A549 treated with dexamethasone at 1 μM for 4 hours (cell line): ENCODE data around the gene RPL13A. TPM values are rescaled to one million over a fixed set of nuclear protein-coding genes. Genes with fewer than 3 reads are reported as not detected.

Experiments
- total RNA-seq: library from RNA; stranded (reverse); fragments of 200-300 nt; extraction: Qiagen RNA extraction; gene quantifications from 5 replicates; pipeline ENCODE4 v1.2.3, GENCODE V29; 2022

The RPL13A gene
- 3,612 to 4,177 TPM (median 3,742 TPM) in 5 replicates for total RNA-seq

DNA sequence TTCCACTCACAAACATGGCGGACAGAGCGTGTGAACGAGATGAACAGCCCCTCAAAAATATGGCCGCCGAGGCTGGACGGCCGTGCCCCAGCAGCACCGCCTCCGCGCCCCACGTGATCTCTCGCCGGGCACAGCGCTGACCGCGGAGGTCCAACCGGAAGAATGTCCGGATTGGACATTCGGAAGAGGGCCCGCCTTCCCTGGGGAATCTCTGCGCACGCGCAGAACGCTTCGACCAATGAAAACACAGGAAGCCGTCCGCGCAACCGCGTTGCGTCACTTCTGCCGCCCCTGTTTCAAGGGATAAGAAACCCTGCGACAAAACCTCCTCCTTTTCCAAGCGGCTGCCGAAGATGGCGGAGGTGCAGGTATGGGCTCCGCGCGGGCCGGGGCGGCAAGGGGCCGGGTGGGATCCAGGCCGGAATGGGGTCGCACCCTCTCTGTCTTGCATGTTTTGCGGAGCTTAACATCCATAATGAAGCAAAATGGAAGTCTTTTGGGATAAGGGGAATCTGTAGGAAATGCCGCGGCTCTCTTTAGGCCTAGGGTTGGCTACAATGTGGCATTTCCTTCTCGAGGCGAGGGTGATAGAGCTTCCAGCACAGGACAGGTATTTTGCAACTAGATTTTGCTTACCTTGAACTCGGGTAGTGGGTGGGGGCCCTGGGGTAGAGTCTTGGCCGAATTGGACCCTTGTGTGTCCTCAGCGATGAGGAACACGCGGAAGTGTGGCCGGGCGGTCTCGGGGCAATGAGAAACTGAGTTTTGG is at the start of gene RPL13A:
TSS of gene RPL13A (plus strand) at position 332 of the 769 bp plus-strand sequence. CDS start at position 354, 22 bp downstream.

DNA sequence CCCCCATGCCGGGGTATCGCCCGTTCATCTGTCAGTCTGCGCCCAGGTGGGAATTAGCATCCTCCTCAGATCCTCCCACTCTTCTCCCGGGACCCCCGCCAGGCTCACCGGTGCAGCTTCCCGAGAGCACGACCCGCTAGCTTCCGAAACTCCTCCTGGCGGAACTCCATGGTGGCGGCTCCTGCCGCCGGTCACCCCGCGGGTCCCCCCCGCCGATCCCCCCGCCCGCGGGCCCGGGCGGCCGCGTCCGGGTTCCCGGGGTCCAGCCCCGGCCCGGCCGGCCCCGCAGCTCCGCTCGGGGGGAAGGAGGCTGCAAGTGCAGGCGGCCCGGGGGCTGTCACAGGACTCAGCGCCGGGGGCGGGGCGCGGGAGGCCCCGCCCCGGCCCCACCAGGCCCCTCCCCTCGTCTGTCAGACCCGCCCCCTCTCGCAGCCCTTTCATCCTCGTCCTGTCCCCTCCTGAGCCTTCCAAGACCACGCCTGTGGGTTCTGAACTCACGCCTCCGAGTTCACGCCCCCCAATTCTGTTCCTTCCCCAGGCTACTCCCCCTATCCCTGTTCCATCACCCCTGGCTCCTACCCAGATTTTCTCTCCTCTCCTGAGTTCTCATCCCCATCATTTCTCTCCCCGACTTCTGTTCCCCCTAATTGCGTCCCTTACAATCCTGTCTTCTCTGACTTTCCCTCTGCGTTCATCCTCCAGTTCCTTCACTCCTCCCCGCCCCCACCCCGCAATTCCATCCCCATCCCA is 46.0 kb upstream of the RPL13A start, which contains the start of gene SLC17A7:
TSS of gene SLC17A7 (minus strand) at position 318 of the 750 bp plus-strand sequence. CDS start at position 170, 148 bp downstream.

DNA sequence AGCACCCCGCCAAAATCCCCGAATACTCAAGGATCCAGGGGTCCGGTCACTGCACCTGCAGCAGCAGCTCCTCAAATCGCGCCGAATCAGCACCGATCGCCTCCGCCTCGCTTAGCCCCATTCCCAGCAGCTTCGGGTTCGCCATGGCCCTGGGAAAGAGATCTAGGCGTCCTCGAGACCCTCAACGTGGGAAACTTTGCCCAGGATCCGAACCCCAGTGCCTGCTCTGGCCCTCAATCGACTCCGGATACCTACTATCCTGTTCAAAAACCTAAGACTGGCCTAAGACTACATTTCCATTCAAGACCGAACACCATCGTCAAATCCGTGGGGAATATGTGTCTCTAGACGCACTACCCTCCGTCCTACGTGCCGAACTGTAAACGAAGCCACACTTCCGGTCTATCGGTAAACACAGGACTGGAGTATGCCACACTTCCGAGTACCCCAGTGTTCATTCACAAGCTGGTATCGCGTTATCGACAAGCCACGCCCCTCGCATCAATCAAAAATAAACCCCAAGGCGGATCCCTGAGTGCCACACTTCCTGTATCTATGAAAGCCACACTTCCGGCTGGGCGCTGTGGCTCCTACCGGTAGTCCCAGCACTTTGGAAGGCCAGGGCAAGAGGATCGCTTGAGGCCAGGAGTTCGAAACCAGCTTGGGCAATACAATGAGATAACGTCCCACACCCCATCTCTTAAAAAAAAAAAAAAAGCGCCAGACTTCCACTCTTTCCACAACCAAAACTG is 35.8 kb upstream of the RPL13A start, which contains the start of gene PIH1D1:
TSS of gene PIH1D1 (minus strand) at position 385 of the 752 bp plus-strand sequence. CDS start at position 145, 240 bp downstream.

DNA sequence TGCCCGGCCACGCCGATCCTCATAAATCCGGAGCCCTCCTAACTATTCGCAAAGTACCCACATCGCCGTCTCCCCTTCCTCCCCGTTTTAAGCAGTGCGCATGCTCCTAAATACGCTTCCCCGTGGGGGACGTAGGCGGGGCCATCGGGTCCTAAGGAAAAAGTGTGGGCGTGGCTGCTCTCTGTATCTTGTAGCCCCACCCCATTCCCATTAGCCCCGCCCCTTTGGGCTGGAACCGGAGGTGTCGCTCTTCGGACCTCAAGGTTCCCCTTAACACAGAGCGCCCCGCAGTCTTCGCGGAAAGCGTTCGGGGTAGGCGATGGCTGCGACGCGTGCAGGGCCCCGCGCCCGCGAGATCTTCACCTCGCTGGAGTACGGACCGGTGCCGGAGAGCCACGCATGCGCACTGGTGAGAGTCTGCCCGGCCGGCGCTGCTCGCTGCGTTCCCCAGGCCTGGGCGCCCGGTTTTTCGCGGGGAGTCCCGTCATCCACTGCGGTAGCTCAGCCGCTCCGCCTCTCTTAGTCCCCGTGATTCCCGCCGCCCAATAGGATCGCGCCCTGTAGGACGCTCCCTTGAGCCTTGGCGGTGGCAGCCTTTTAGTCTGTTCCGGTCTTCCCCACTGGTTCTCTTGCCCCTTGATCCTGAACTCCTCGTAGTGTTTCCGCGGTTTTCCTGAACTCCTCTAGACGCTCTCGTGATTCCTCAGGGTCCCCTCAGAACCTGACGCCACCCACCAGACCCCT is 34.2 kb upstream of the RPL13A start, which contains the start of gene ALDH16A1:
TSS of gene ALDH16A1 (plus strand) at position 213 of the 744 bp plus-strand sequence. CDS start at position 320, 107 bp downstream.

DNA sequence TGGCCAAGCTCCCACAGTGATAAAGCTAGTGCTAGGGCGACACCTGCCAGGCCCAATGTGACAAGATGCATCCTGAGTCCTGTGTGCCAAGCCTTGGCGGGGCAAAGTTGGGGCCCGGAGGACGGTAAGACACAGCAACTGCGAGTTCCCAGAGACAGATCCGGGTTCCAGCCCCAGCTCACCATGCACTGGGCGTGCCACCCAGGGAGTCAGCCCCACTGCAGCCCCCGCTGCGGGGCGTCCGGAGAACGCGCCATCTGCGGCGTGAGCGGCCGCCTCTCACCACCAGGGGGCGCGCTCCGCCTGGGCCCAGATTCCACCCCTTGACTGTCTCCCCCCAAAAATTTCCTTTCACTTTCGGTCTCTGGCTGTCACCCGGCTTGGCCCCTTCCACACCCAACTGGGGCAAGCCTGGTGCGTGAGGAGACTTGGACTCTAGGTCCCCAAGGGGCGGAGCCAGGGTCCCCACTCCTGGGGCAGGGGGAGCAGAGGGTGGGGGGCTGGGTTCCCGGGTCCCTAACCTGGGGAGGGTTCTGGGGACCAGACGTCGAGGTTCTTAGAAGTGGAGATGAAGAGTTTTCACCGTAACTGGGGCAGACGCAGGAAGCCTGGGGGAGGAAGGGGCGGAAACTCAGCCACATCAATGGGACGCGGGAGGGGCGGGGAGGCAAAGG is 13.4 kb upstream of the RPL13A start, which contains the start of gene FLT3LG:
TSS of gene FLT3LG (plus strand) at position 348 of the 674 bp plus-strand sequence. CDS start 425 bp downstream, outside the sequence.

Other genes starting within 250 kb of the RPL13A start
- 0.67 to 1.4 TPM (median 0.89 TPM) in 5 replicates for gene SLC6A16, start 162.4 kb upstream of the RPL13A start, total RNA-seq
- not detected in 5 replicates for gene CD37, start 152.2 kb upstream of the RPL13A start, total RNA-seq
- 14.1 to 19.5 TPM (median 17.1 TPM) in 5 replicates for gene TEAD2, start 125.2 kb upstream of the RPL13A start, total RNA-seq
- gene DKKL1, start 123.7 kb upstream of the RPL13A start, total RNA-seq, result 0.30 to 0.76 TPM (median 0.55 TPM) in 5 replicates
- gene KASH5, start 99.4 kb upstream of the RPL13A start, total RNA-seq, result not detected in 5 replicates
- gene PTH2, start 64.2 kb upstream of the RPL13A start, total RNA-seq, result not detected in 5 replicates
- gene GFY, start 62.2 kb upstream of the RPL13A start, total RNA-seq, result 0.17 to 0.40 TPM (median 0.23 TPM) in 5 replicates
- 0.23 to 0.76 TPM (median 0.57 TPM) in 5 replicates for gene SLC17A7, start 46.1 kb upstream of the RPL13A start, total RNA-seq
- 81.5 to 86.8 TPM (median 85.6 TPM) in 5 replicates for gene PIH1D1, start 35.8 kb upstream of the RPL13A start, total RNA-seq
- 13.0 to 27.7 TPM (median 23.9 TPM) in 5 replicates for gene ALDH16A1, start 34.4 kb upstream of the RPL13A start, total RNA-seq
- 0.94 to 1.6 TPM (median 1.2 TPM) in 5 replicates for gene FLT3LG, start 13.4 kb upstream of the RPL13A start, total RNA-seq
- 3,652 to 4,941 TPM (median 3,741 TPM) in 5 replicates for gene RPS11, start 8.8 kb downstream of the RPL13A start, total RNA-seq
- 25.0 to 32.5 TPM (median 28.0 TPM) in 5 replicates for gene FCGRT, start 25.1 kb downstream of the RPL13A start, total RNA-seq
- 1.5 to 3.5 TPM (median 2.6 TPM) in 5 replicates for gene RCN3, start 40.4 kb downstream of the RPL13A start, total RNA-seq
- gene NOSIP, start 92.9 kb downstream of the RPL13A start, total RNA-seq, result 90.9 to 110 TPM (median 106 TPM) in 5 replicates
- gene PRRG2, start 93.7 kb downstream of the RPL13A start, total RNA-seq, result 0.62 to 0.97 TPM (median 0.64 TPM) in 5 replicates
- 25.0 to 45.9 TPM (median 44.1 TPM) in 5 replicates for gene PRR12, start 103.6 kb downstream of the RPL13A start, total RNA-seq
- 105 to 170 TPM (median 157 TPM) in 5 replicates for gene RRAS, start 152.5 kb downstream of the RPL13A start, total RNA-seq
- gene SCAF1, start 154.6 kb downstream of the RPL13A start, total RNA-seq, result 39.2 to 76.5 TPM (median 69.9 TPM) in 5 replicates
- gene IRF3, start 178.2 kb downstream of the RPL13A start, total RNA-seq, result 67.8 to 112 TPM (median 100 TPM) in 5 replicates
- gene BCL2L12, start 178.3 kb downstream of the RPL13A start, total RNA-seq, result 56.1 to 64.2 TPM (median 59.7 TPM) in 5 replicates
- gene PRMT1, start 189.7 kb downstream of the RPL13A start, total RNA-seq, result 394 to 431 TPM (median 409 TPM) in 5 replicates
- 3.0 to 5.7 TPM (median 5.0 TPM) in 5 replicates for gene ADM5, start 202.0 kb downstream of the RPL13A start, total RNA-seq
- gene CPT1C, start 203.5 kb downstream of the RPL13A start, total RNA-seq, result 11.3 to 13.2 TPM (median 12.1 TPM) in 5 replicates